MM.1S (cell line): ENCODE results near the gene TSSC4.

Source experiments
- DNase-seq: peaks from one replicate; pipeline ENCODE4 v3.0.0-alpha.2; 2015
- H2AFZ ChIP-seq: fragments of 300-600 bp; sonication (generic); 2 replicates; pipeline ENCODE4 v1.6.0; 2016; ENCODE audit warnings: antibody characterized with exemption, low read length
- H3F3A ChIP-seq: fragments of 300-600 bp; sonication (generic); 2 replicates; pipeline ENCODE4 v1.6.1; 2016; ENCODE audit warnings: mild to moderate bottlenecking, antibody characterized with exemption, low read length, moderate library complexity, mixed read lengths; ENCODE audit not compliant: insufficient read depth
- H3K27ac ChIP-seq: fragments of 300-600 bp; sonication (generic); 2 replicates; pipeline ENCODE4 v1.5.1; 2016; ENCODE audit warnings: mild to moderate bottlenecking, low read length
- H3K27me3 ChIP-seq: fragments of 300-600 bp; sonication (generic); replicated peaks from 2 replicates; pipeline ENCODE4 v1.6.0; 2016; ENCODE audit warnings: low read length; ENCODE audit not compliant: insufficient read depth
- H3K36me3 ChIP-seq: fragments of 300-600 bp; sonication (generic); replicated peaks from 2 replicates; pipeline ENCODE4 v1.6.1; 2016; ENCODE audit warnings: mild to moderate bottlenecking, low read length, mixed read lengths; ENCODE audit not compliant: insufficient read depth
- H3K4me1 ChIP-seq: fragments of 300-600 bp; sonication (generic); 2 replicates; pipeline ENCODE4 v1.6.1; 2016; ENCODE audit warnings: low read length, mixed read lengths
- H3K4me2 ChIP-seq: fragments of 300-600 bp; sonication (generic); 2 replicates; pipeline ENCODE4 v1.6.0; 2016; ENCODE audit warnings: low read depth, low read length
- H3K4me3 ChIP-seq: fragments of 300-600 bp; sonication (generic); 2 replicates; pipeline ENCODE4 v1.5.1; 2016; ENCODE audit warnings: low read length, mixed read lengths
- H3K79me2 ChIP-seq: fragments of 300-600 bp; sonication (generic); 2 replicates; pipeline ENCODE4 v1.6.1; 2016; ENCODE audit warnings: mixed run types, low read length, mixed read lengths
- H3K9ac ChIP-seq: fragments of 300-600 bp; sonication (generic); 2 replicates; pipeline ENCODE4 v1.6.1; 2016; ENCODE audit warnings: low read length, mixed read lengths
- H3K9me2 ChIP-seq: fragments of 300-600 bp; sonication (generic); replicated peaks from 2 replicates; pipeline ENCODE4 v1.6.1; 2016; ENCODE audit warnings: mild to moderate bottlenecking, low read length, mixed read lengths; ENCODE audit not compliant: insufficient read depth
- H3K9me3 ChIP-seq: fragments of 300-600 bp; sonication (generic); replicated peaks from 2 replicates; pipeline ENCODE4 v1.6.1; 2016; ENCODE audit warnings: mild to moderate bottlenecking, low read length, mixed read lengths; ENCODE audit not compliant: insufficient read depth
- H4K20me1 ChIP-seq: fragments of 300-600 bp; sonication (generic); 2 replicates; pipeline ENCODE4 v1.6.1; 2016; ENCODE audit warnings: mild to moderate bottlenecking, low read length, moderate library complexity, mixed read lengths; ENCODE audit not compliant: insufficient read depth
- CTCF ChIP-seq: fragments of 300-600 bp; sonication (generic); IDR thresholded peaks from 2 replicates; pipeline ENCODE4 v1.5.1; 2016; ENCODE audit warnings: antibody characterized with exemption, low read length, mixed read lengths
- EZH2 ChIP-seq: fragments of 300-600 bp; sonication (generic); optimal IDR thresholded peaks from 2 replicates; pipeline ENCODE3; 2017; ENCODE audit warnings: low read depth, mild to moderate bottlenecking, antibody characterized with exemption, low read length, mixed read lengths
- EZH2phosphoT487 ChIP-seq: fragments of 300-600 bp; sonication (generic); IDR thresholded peaks from 2 replicates; pipeline ENCODE4 v1.6.1; 2018; ENCODE audit warnings: antibody characterized with exemption, low read length

The TSSC4 gene

GRCh38 chr11:2393111-2393868 lies 7.3 kb upstream of the TSSC4 start:
- Histone ChIP-seq H4K20me1 (no peaks in the 10 kb centered on the region), H3K27me3 (peaks cover 23% of the 10 kb centered on the region), H3K9me2 (no peaks in the 10 kb centered on the region), H3K9me3 (no peaks in the 10 kb centered on the region), H3K4me3 (no peak overlapping the region), H2AFZ (no peak overlapping the region), H3K79me2 (no peaks in the 10 kb centered on the region), H3K27ac (no peak overlapping the region), H3K4me2 (no peak overlapping the region), H3F3A (no peaks in the 10 kb centered on the region), H3K9ac (no peak overlapping the region), H3K36me3 (no peaks in the 10 kb centered on the region), H3K4me1 (no peaks in the 10 kb centered on the region)
- no peak for TF ChIP-seq EZH2
- TF ChIP-seq EZH2phosphoT487, result no peak
- TF ChIP-seq CTCF, result no peak
- DNase-seq, result no peak

DNA sequence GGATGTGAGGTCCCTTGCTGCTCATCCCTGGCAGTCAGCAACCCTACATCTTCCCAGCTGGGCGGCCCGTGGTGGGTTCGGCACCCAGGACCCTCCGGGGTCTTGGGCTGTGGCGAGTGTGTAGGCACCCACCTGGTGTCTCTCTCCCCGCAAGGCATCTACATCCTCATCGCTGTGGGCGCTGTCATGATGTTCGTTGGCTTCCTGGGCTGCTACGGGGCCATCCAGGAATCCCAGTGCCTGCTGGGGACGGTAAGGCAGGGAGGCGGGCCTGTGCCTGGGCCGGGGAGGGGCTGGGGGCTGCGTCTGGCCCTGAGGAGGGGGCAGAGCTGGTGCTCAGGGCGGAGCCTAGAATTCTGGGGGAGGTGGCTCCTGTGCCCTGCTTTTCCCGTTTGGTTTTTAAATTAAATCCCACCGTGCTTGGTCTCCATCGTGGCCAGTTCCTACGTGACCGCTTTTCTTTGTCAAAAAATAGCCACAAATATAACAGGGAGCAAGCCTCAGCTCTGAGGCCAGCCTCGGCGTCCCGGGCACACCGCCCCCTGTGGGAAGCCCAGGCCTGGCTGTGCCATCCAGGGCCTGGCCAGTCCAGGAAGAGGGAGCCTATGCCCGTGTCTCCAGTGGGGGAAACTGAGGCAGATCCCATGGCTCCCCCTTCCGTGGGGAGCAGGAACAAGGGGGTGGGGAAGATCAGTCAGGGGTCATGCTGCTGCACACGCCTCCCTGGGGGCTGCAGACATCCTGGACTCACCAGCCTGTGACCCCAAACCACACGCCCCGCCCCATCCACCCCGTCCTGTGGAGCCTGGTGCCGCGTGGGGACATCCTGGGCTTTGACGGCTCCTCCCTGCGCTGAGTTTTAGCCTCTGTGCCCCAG lies 6.4 kb upstream of the TSSC4 start:
- Histone ChIP-seq H3F3A (no peaks in the 10 kb centered on the region), H3K27me3 (peaks cover 23% of the 10 kb centered on the region), H3K9me2 (no peaks in the 10 kb centered on the region), H3K9me3 (no peaks in the 10 kb centered on the region), H3K4me1 (0 out of 2 replicates have a peak, but pooled peaks cover 2% of the 10 kb centered on the region), H2AFZ (no peak overlapping the region), H3K4me3 (no peak overlapping the region), H3K79me2 (peaks cover under 1% of the 10 kb centered on the region), H3K36me3 (no peaks in the 10 kb centered on the region), H4K20me1 (no peaks in the 10 kb centered on the region), H3K4me2 (no peak overlapping the region), H3K27ac (no peak overlapping the region), H3K9ac (no peak overlapping the region)
- TF ChIP-seq EZH2phosphoT487, result no peak
- TF ChIP-seq EZH2, result no peak
- TF ChIP-seq CTCF, result peak; percentile 15; the same call in 1 of the 2 replicates
- no peak for DNase-seq

GRCh38 chr11:2394818-2395105 lies 5.8 kb upstream of the TSSC4 start:
- H3K4me2 ChIP-seq, result no peak overlapping the region
- 0 out of 2 replicates have a peak, but pooled peaks cover 6% of the 10 kb centered on the region for H3K4me1 ChIP-seq
- no peak for TF ChIP-seq EZH2phosphoT487
- TF ChIP-seq CTCF, result no peak
- no peak for TF ChIP-seq EZH2
- no peaks in the 10 kb centered on the region for H3K36me3 ChIP-seq
- no peak overlapping the region for H3K9ac ChIP-seq
- peaks cover 23% of the 10 kb centered on the region for H3K27me3 ChIP-seq
- no peak overlapping the region for H3K4me3 ChIP-seq
- H4K20me1 ChIP-seq, result no peaks in the 10 kb centered on the region
- peaks cover 7% of the 10 kb centered on the region for H3K79me2 ChIP-seq
- no peak overlapping the region for H3K27ac ChIP-seq
- H3K9me2 ChIP-seq, result no peaks in the 10 kb centered on the region
- no peaks in the 10 kb centered on the region for H3F3A ChIP-seq
- H3K9me3 ChIP-seq, result no peaks in the 10 kb centered on the region
- DNase-seq, result no peak
- no peak overlapping the region for H2AFZ ChIP-seq
